ENCODE results near the gene MAP3K7CL. TPM values are rescaled to one million over a fixed set of nuclear protein-coding genes. Genes with fewer than 3 reads are reported as not detected.

Gene MAP3K7CL, protein sequence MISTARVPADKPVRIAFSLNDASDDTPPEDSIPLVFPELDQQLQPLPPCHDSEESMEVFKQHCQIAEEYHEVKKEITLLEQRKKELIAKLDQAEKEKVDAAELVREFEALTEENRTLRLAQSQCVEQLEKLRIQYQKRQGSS
- total RNA-seq (1 to 10 TPM; 2.0 to 4.3 (median 2.8) TPM), polyA plus RNA-seq (1 to 10 TPM; 4.0 to 7.3 TPM)

DNA sequence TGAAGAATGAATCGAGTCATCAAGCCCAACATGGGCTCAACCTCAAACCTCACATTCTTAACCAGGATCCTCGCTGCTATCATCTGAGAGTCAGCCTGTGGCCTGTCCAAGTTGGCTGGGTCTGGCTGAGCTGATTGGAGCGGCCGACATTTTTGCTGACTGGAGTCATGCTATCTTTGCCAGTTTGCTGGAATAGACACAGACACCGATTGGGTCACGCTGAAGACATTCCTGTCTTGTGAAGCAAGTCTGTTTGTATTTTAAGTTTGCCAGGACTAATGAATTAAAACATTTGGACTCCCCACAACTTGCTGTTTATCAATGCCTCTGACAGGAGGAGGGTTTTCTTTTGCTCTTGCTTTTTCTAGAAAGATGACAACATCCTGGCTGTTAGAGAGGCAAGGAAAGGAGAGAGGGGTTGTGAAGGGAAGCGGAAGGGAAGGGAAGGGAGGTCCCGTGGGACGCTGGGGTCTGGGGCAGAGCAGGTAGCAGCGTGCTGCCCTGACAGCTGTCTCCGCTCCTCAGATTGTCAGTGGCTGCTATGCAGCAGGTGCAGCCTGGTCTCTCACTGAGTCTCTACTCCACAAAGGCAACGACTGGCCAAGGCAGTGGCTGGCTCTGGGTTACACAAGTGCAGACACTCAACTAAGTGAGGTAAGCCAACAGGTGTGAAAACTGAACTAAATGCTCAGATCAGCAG, at the start of gene MAP3K7CL:
Gene MAP3K7CL, plus strand, starts transcription at position 375 of the 700 bp plus-strand sequence. CDS start 2,701 bp downstream, outside the sequence.
- H3K27me3 ChIP-seq: no peaks in the 10 kb centered on the region
- FAIRE-seq (no peak), ATAC-seq (peak in 3 of 4 donors; percentile 39 to 73 (median 42)), DNase-seq (peak in 1 of 6 donors; percentile 18)
- WGBS, 2 donors: 87 to 92% methylated on average over 12 of the region's 12 CpGs
- no peak within 1 kb of the TSS for H3K27ac ChIP-seq
- H3K9me3 ChIP-seq: no peaks in the 10 kb centered on the region
- H3K4me3 ChIP-seq: no peak within 1 kb of the TSS
- no peaks in the 10 kb centered on the region for H3K4me1 ChIP-seq
- H3K36me3 ChIP-seq: no peaks in the 10 kb centered on the region
- TF ChIP-seq, protein P1, sequence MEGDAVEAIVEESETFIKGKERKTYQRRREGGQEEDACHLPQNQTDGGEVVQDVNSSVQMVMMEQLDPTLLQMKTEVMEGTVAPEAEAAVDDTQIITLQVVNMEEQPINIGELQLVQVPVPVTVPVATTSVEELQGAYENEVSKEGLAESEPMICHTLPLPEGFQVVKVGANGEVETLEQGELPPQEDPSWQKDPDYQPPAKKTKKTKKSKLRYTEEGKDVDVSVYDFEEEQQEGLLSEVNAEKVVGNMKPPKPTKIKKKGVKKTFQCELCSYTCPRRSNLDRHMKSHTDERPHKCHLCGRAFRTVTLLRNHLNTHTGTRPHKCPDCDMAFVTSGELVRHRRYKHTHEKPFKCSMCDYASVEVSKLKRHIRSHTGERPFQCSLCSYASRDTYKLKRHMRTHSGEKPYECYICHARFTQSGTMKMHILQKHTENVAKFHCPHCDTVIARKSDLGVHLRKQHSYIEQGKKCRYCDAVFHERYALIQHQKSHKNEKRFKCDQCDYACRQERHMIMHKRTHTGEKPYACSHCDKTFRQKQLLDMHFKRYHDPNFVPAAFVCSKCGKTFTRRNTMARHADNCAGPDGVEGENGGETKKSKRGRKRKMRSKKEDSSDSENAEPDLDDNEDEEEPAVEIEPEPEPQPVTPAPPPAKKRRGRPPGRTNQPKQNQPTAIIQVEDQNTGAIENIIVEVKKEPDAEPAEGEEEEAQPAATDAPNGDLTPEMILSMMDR (IDR thresholded peaks at IDR 0.05): no peak
- intact Hi-C loops (cut with DNase I): no loop called here

DNA sequence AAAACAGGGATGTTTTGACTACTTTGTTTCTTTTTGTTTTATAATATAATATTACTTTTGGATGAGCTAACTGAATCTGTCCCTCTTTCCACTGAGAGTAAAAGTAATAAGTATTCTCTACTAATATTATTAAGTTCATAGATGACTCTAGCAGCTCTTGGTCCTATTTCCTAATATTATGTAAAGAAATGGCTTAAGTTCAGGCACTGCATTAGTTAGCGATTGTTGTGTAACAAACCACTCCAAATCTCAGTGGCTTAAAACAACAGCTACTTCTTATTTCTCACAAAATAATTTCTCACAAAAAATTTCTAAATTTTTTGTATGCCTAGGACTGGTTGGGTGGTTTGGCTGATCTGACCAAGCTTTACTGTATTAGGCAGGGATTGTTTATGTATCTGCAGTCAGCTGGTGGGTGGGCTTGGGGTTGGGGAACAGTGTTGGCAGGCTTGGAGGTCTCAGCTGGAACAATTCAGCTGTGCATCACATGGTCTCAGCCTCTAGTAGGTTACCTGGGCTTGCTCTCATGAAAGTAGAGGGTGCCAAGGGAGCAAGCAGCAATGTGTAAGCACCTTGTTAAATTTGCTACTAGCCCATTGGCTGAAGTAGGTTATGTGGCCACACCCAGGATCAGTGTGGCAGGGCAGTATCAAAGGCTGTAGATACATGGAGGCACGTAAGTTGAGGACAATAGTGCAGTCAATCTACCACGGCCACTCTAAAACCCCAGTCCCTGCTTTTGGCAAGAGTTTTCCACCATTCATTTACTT, 48.2 kb upstream of the MAP3K7CL start:
- DNase-seq (no peak), FAIRE-seq (no peak), ATAC-seq (no peak)
- Histone ChIP-seq H3K4me3 (no peak overlapping the region), H3K36me3 (no peaks in the 10 kb centered on the region), H3K4me1 (no peaks in the 10 kb centered on the region), H3K27ac (no peak overlapping the region), H3K9me3 (no peaks in the 10 kb centered on the region), H3K27me3 (no peaks in the 10 kb centered on the region)
- WGBS, 2 donors: 91 to 92% methylated on average over 3 of the region's 3 CpGs
- intact Hi-C loops (cut with DNase I): no loop called here
- TF ChIP-seq, protein P1 (IDR thresholded peaks at IDR 0.05): no peak

DNA sequence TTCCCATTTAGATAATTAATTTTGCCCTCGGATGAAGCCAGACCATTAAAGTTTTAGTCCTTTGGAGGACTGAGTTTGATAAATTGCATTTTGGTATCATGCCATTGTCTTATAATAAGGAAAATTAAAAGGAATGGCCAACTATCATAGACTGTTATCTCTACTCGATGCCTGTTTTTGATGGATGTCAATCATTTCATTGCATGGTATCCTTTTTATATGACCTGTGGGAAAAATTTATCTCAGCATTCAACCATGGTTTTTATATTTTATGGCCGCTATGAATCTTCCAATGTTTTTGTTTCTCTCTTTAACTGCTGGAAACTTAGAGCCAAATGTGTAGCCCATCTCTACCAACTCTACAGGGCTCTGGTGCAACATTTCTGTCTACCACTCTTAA, 47.1 kb upstream of the MAP3K7CL start:
- Histone ChIP-seq H3K27me3 (no peaks in the 10 kb centered on the region), H3K4me3 (no peak overlapping the region), H3K27ac (no peak overlapping the region), H3K4me1 (no peaks in the 10 kb centered on the region), H3K9me3 (no peaks in the 10 kb centered on the region), H3K36me3 (no peaks in the 10 kb centered on the region)
- TF ChIP-seq, protein P1 (IDR thresholded peaks at IDR 0.05): no peak
- no peak for DNase-seq
- intact Hi-C loops (cut with DNase I): no loop called here
- ATAC-seq: no peak
- no peak for FAIRE-seq
- WGBS, 2 donors: 80% methylated on average over 3 of the region's 3 CpGs

DNA sequence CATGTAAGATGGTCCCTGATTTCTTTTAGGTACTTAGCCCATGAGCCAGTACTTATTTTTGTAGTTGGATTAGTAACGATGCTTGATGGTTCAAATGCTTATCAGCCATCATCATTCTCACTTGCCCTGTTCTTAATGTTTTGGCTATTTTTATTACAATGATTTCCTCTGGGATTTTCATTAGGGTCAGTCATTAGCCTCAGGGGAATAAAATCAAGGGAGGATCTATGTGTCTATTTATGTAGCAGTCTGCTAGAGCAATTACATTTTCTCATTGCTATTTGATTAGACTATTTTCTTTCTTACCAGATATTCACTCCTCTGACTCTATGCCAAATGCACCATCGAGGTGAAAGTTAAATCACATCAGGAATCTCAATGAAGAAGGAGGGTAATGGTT, 46.1 kb upstream of the MAP3K7CL start:
- DNase-seq: no peak
- intact Hi-C loops (cut with DNase I): no loop called here
- whole genome bisulfite sequencing, 2 donors: 51 to 57% methylated on average over 2 of the region's 2 CpGs
- no peak overlapping the region for H3K27ac ChIP-seq
- no peaks in the 10 kb centered on the region for H3K27me3 ChIP-seq
- no peak overlapping the region for H3K4me3 ChIP-seq
- H3K9me3 ChIP-seq: no peaks in the 10 kb centered on the region
- no peak for ATAC-seq
- no peaks in the 10 kb centered on the region for H3K4me1 ChIP-seq
- H3K36me3 ChIP-seq: no peaks in the 10 kb centered on the region
- FAIRE-seq: no peak
- TF ChIP-seq, protein P1 (IDR thresholded peaks at IDR 0.05): no peak
